Trophoblast cell (in vitro differentiated cells and primary cell): ENCODE data around the gene CRAMP1.

ENCODE experiments used
- DNase-seq, 2 donors: peaks; one replicate each; pipeline ENCODE4 v3.0.0-alpha.2; 2016
- H2AFZ ChIP-seq: 2 replicates; pipeline ENCODE4 v1.6.1; 2013; ENCODE audit warnings: low read length, moderate library complexity, mild to moderate bottlenecking; ENCODE audit not compliant: insufficient read depth, poor library complexity
- H2AK5ac ChIP-seq: 2 replicates; pipeline ENCODE4 v1.6.1; 2013; ENCODE audit warnings: mild to moderate bottlenecking, low read length
- H2BK120ac ChIP-seq: 2 replicates; pipeline ENCODE4 v1.6.1; 2013; ENCODE audit warnings: low read length, mild to moderate bottlenecking, moderate library complexity; ENCODE audit not compliant: insufficient read depth, poor library complexity
- H2BK12ac ChIP-seq: 2 replicates; pipeline ENCODE4 v1.6.1; 2013; ENCODE audit warnings: mild to moderate bottlenecking, low read length, moderate library complexity
- H2BK5ac ChIP-seq: 2 replicates; pipeline ENCODE4 v1.6.1; 2013; ENCODE audit warnings: low read length, low read depth, moderate library complexity, mild to moderate bottlenecking; ENCODE audit not compliant: poor library complexity
- H3K14ac ChIP-seq: 2 replicates; pipeline ENCODE4 v1.6.1; 2013; ENCODE audit warnings: mild to moderate bottlenecking, low read length
- H3K18ac ChIP-seq: 2 replicates; pipeline ENCODE4 v1.6.1; 2013; ENCODE audit warnings: mild to moderate bottlenecking, low read length
- H3K23ac ChIP-seq: 2 replicates; pipeline ENCODE4 v1.6.1; 2013; ENCODE audit warnings: low read length
- H3K27ac ChIP-seq: 2 replicates; pipeline ENCODE4 v1.5.1; 2013; ENCODE audit warnings: low read depth, mild to moderate bottlenecking, inconsistent platforms, low read length, moderate library complexity
- H3K27me3 ChIP-seq: 2 replicates; pipeline ENCODE4 v1.6.1; 2013; ENCODE audit warnings: inconsistent platforms, mild to moderate bottlenecking, low read length, moderate library complexity; ENCODE audit not compliant: insufficient read depth
- H3K36me3 ChIP-seq, 2 experiments: 1 replicate in 1 of 2; 2 replicates in 1 of 2; pipeline ENCODE4 v1.6.1; 2013; ENCODE audit warnings: low read length in 2 of 2, mild to moderate bottlenecking in 2 of 2, moderate library complexity in 1 of 2; ENCODE audit not compliant: insufficient read depth in 2 of 2, control insufficient read depth in 1 of 2
- H3K4ac ChIP-seq: 2 replicates; pipeline ENCODE4 v1.6.1; 2013; ENCODE audit warnings: low read depth, mild to moderate bottlenecking, low read length, moderate library complexity
- H3K4me1 ChIP-seq, 2 experiments: 1 replicate in 1 of 2; 2 replicates in 1 of 2; pipeline ENCODE4 v1.6.1; 2013; ENCODE audit warnings: low read length in 2 of 2, mild to moderate bottlenecking in 2 of 2, moderate library complexity in 1 of 2; ENCODE audit not compliant: insufficient read depth in 2 of 2, control insufficient read depth in 1 of 2
- H3K4me2 ChIP-seq: 2 replicates; pipeline ENCODE4 v1.6.1; 2013; ENCODE audit warnings: inconsistent platforms, mild to moderate bottlenecking, low read length, moderate library complexity
- H3K4me3 ChIP-seq: 2 replicates; pipeline ENCODE4 v1.5.1; 2013; ENCODE audit warnings: mild to moderate bottlenecking, low read depth, low read length, inconsistent platforms
- H3K79me1 ChIP-seq: one replicate; pipeline ENCODE4 v1.6.1; 2013; ENCODE audit warnings: low read length
- H3K79me2 ChIP-seq: 2 replicates; pipeline ENCODE4 v1.6.1; 2013; ENCODE audit warnings: low read length, mild to moderate bottlenecking; ENCODE audit not compliant: control insufficient read depth, insufficient read depth, poor library complexity
- H3K9ac ChIP-seq: 2 replicates; pipeline ENCODE4 v1.6.1; 2013; ENCODE audit warnings: mild to moderate bottlenecking, low read length
- H3K9me3 ChIP-seq: 2 replicates; pipeline ENCODE4 v1.6.1; 2013; ENCODE audit warnings: low read depth, mild to moderate bottlenecking, control low read depth, inconsistent platforms, low read length; ENCODE audit not compliant: insufficient read depth
- H4K12ac ChIP-seq: 2 replicates; pipeline ENCODE4 v1.6.1; 2013; ENCODE audit warnings: low read depth, mild to moderate bottlenecking, low read length, moderate library complexity
- H4K8ac ChIP-seq: 2 replicates; pipeline ENCODE4 v1.6.1; 2013; ENCODE audit warnings: low read depth, mild to moderate bottlenecking, low read length, moderate library complexity
- H4K91ac ChIP-seq: one replicate; pipeline ENCODE4 v1.6.1; 2013; ENCODE audit warnings: low read depth, mild to moderate bottlenecking, low read length, moderate library complexity
- WGBS: extraction: QIAGEN DNeasy Blood & Tissue Kit; methylation state at CpG from one replicate; pipeline ENCODE4 v1.1.7; 2013; ENCODE audit warnings: missing lambda C conversion rate; ENCODE audit not compliant: insufficient read length, insufficient coverage; ENCODE audit errors: extremely low coverage; 5-methylcytosine and 5-hydroxymethylcytosine counted together

The CRAMP1 gene

GRCh38 chr16:1637526-1637925 is 25.4 kb downstream of the CRAMP1 start:
- Histone ChIP-seq H3K79me1 (no peaks in the 10 kb centered on the region), H2AK5ac (no peak overlapping the region), H2BK5ac (no peak overlapping the region), H2AFZ (no peak overlapping the region), H3K18ac (no peak overlapping the region), H3K79me2 (no peaks in the 10 kb centered on the region), H4K91ac (no peak overlapping the region), H2BK12ac (no peak overlapping the region), H4K8ac (no peak overlapping the region), H3K23ac (no peak overlapping the region), H3K27me3 (no peaks in the 10 kb centered on the region), H3K4me1 (no peaks in the 10 kb centered on the region), H3K14ac (no peak overlapping the region), H3K4ac (no peak overlapping the region), H3K27ac (no peak overlapping the region), H2BK120ac (no peak overlapping the region), H3K9ac (no peak overlapping the region), H3K9me3 (peaks cover 3% of the 10 kb centered on the region), H3K36me3 (peaks cover 65 to 81% of the 10 kb centered on the region in 2 experiments), H3K4me3 (no peak overlapping the region), H3K4me2 (no peak overlapping the region), H4K12ac (no peak overlapping the region)
- WGBS: no CpG with 5 or more reads among the region's 11 CpGs
- DNase-seq: no peak

- H3K4me2 ChIP-seq: no peak overlapping the region
- no peak overlapping the region for H3K27ac ChIP-seq
- peaks cover 63 to 80% of the 10 kb centered on the region in 2 experiments for H3K36me3 ChIP-seq
Observed at GRCh38 chr16:1638757-1639156, 26.6 kb downstream of the CRAMP1 start.

GRCh38 chr16:1639282-1639681 is 27.1 kb downstream of the CRAMP1 start:
- H4K91ac ChIP-seq: no peak overlapping the region
- no peak overlapping the region for H3K27ac ChIP-seq
- H2AFZ ChIP-seq: no peak overlapping the region
- no peak overlapping the region for H3K9ac ChIP-seq
- no peak overlapping the region for H3K4ac ChIP-seq
- H2BK12ac ChIP-seq: no peak overlapping the region
- H2AK5ac ChIP-seq: no peak overlapping the region
- DNase-seq: no peak
- no peaks in the 10 kb centered on the region for H3K79me2 ChIP-seq
- no peak overlapping the region for H3K18ac ChIP-seq
- H3K36me3 ChIP-seq: peaks cover 64 to 80% of the 10 kb centered on the region in 2 experiments
- H4K8ac ChIP-seq: no peak overlapping the region
- no CpG with 5 or more reads among the region's 2 CpGs for WGBS
- no peak overlapping the region for H3K4me2 ChIP-seq
- H3K4me1 ChIP-seq: no peaks in the 10 kb centered on the region
- H2BK120ac ChIP-seq: no peak overlapping the region
- H3K27me3 ChIP-seq: no peaks in the 10 kb centered on the region
- H4K12ac ChIP-seq: no peak overlapping the region
- H3K79me1 ChIP-seq: no peaks in the 10 kb centered on the region
- no peak overlapping the region for H3K4me3 ChIP-seq
- H3K14ac ChIP-seq: no peak overlapping the region
- H3K9me3 ChIP-seq: peaks cover 3% of the 10 kb centered on the region
- H3K23ac ChIP-seq: no peak overlapping the region
- H2BK5ac ChIP-seq: no peak overlapping the region

More at GRCh38 chr16:1638757-1639156, 26.6 kb downstream of the CRAMP1 start:
- Histone ChIP-seq H2BK120ac (no peak overlapping the region), H3K79me1 (no peaks in the 10 kb centered on the region), H4K91ac (no peak overlapping the region), H3K9me3 (peaks cover 3% of the 10 kb centered on the region), H2BK12ac (no peak overlapping the region), H4K12ac (no peak overlapping the region), H3K14ac (no peak overlapping the region), H3K79me2 (no peaks in the 10 kb centered on the region), H3K4ac (no peak overlapping the region), H3K23ac (no peak overlapping the region), H3K18ac (no peak overlapping the region), H3K4me3 (no peak overlapping the region), H3K4me1 (no peaks in the 10 kb centered on the region), H4K8ac (no peak overlapping the region), H3K27me3 (no peaks in the 10 kb centered on the region), H3K9ac (no peak overlapping the region), H2AK5ac (no peak overlapping the region), H2AFZ (no peak overlapping the region), H2BK5ac (no peak overlapping the region)
- no CpG with 5 or more reads among the region's 8 CpGs for WGBS
- DNase-seq: no peak

GRCh38 chr16:1639860-1640259 is 27.7 kb downstream of the CRAMP1 start:
- H4K91ac ChIP-seq: no peak overlapping the region
- H3K4ac ChIP-seq: no peak overlapping the region
- no peak overlapping the region for H4K12ac ChIP-seq
- no peak overlapping the region for H2AK5ac ChIP-seq
- H3K27me3 ChIP-seq: no peaks in the 10 kb centered on the region
- no peak overlapping the region for H3K4me3 ChIP-seq
- no peak overlapping the region for H2BK120ac ChIP-seq
- WGBS: no CpG with 5 or more reads among the region's 11 CpGs
- no peak overlapping the region for H3K23ac ChIP-seq
- peaks cover 62 to 79% of the 10 kb centered on the region in 2 experiments for H3K36me3 ChIP-seq
- H3K9ac ChIP-seq: no peak overlapping the region
- H3K4me2 ChIP-seq: no peak overlapping the region
- H3K27ac ChIP-seq: no peak overlapping the region
- no peaks in the 10 kb centered on the region for H3K79me2 ChIP-seq
- H3K9me3 ChIP-seq: peaks cover 2% of the 10 kb centered on the region
- no peak overlapping the region for H3K14ac ChIP-seq
- H3K18ac ChIP-seq: no peak overlapping the region
- H4K8ac ChIP-seq: no peak overlapping the region
- no peak overlapping the region for H2BK5ac ChIP-seq
- no peak overlapping the region for H2BK12ac ChIP-seq
- no peaks in the 10 kb centered on the region for H3K79me1 ChIP-seq
- DNase-seq: no peak
- H2AFZ ChIP-seq: no peak overlapping the region
- H3K4me1 ChIP-seq: no peaks in the 10 kb centered on the region
